HepG2 (cell line): ENCODE results near the gene LAMC3. TPM values are rescaled to one million over a fixed set of nuclear protein-coding genes. Genes with fewer than 3 reads are reported as not detected.

Source experiments
- ATAC-seq: fragments of 200-7000 bp; cut with Tn5 transposase; 3 replicates; pipeline ENCODE4 v1.9.1; 2020; ENCODE audit warnings: mild to moderate bottlenecking, moderate library complexity
- BruUV-seq: library from RNA; stranded (reverse); fragments of 400-500 nt; replicated peaks from 2 replicates; lab custom pipeline; 2021; lab: Mats Ljungman, UMichigan
- CTCF ChIA-PET: fragments of 300-600 bp; formaldehyde crosslinking; extraction: SDS; loops from one replicate; lab custom pipeline; 2021; ENCODE audit warnings: low total read pairs, inconsistent platforms, low intra/inter-chr PET ratio; lab: Yijun Ruan, JAX
- POLR2A ChIA-PET: fragments of 350-600 bp; sonication (Branson Sonifier 250); formaldehyde crosslinking; loops from one replicate; lab custom pipeline; 2020; ENCODE audit warnings: antibody characterized with exemption, inconsistent platforms; lab: Yijun Ruan, JAX
- DNase-seq: peaks from one replicate; pipeline ENCODE4 v3.0.0-alpha.2; 2015; ENCODE audit warnings: low spot score
- FAIRE-seq: peaks from 3 replicates; lab custom pipeline; 2011; peaks lifted over from hg19 to GRCh38; lab: Jason Lieb, UNC
- H2AFZ ChIP-seq: one replicate; pipeline ENCODE4 v1.6.1; 2011; ENCODE audit warnings: low read length, inconsistent platforms
- H3K27ac ChIP-seq: fragments of 300-600 bp; 3 replicates; pipeline ENCODE4 v1.8.0; 2011; ENCODE audit warnings: mixed run types, mild to moderate bottlenecking, mixed read lengths, low read length, inconsistent platforms; ENCODE audit not compliant: insufficient read depth; ENCODE audit errors: extremely low read length
- H3K27me3 ChIP-seq, 2 experiments: fragments of 200-600 bp in 1 of 2; 2 replicates in 1 of 2; 3 replicates in 1 of 2; pipeline versions ENCODE4 v1.6.0 to v1.8.0; 2011; ENCODE audit warnings: low read length in 2 of 2, mild to moderate bottlenecking in 2 of 2, moderate library complexity in 2 of 2, inconsistent platforms in 1 of 2; ENCODE audit not compliant: insufficient read depth in 2 of 2, control insufficient read depth in 1 of 2
- H3K36me3 ChIP-seq, 2 experiments: fragments of 200-600 bp in 1 of 2; replicated peaks in 1 of 2; 2 replicates in 1 of 2; 3 replicates in 1 of 2; pipeline versions ENCODE4 v1.5.1 to v1.8.0; 2011; ENCODE audit warnings: low read length in 2 of 2, inconsistent platforms in 1 of 2; ENCODE audit not compliant: insufficient read depth in 2 of 2, control insufficient read depth in 1 of 2
- H3K4me1 ChIP-seq: 2 replicates; pipeline ENCODE4 v1.5.1; 2012; ENCODE audit warnings: low read length, inconsistent platforms; ENCODE audit not compliant: insufficient read depth
- H3K4me2 ChIP-seq: 2 replicates; pipeline ENCODE4 v1.6.0; 2011; ENCODE audit warnings: low read depth, low read length, inconsistent platforms
- H3K4me3 ChIP-seq, 3 experiments: fragments of 200-600 bp in 1 of 3; sonication (generic), shearing (Covaris generic) in 1 of 3; replicated peaks in 1 of 3; 2 replicates each; pipeline ENCODE4 v1.5.1; 2011 to 2016; ENCODE audit warnings: low read length in 3 of 3, inconsistent platforms in 2 of 3, low read depth in 2 of 3, mild to moderate bottlenecking in 2 of 3, control low read depth in 1 of 3, mixed read lengths in 1 of 3; ENCODE audit not compliant: insufficient read depth in 1 of 3
- H3K79me2 ChIP-seq: one replicate; pipeline ENCODE4 v1.6.1; 2011; ENCODE audit warnings: low read length, inconsistent platforms; ENCODE audit not compliant: insufficient read depth
- H3K9ac ChIP-seq: 2 replicates; pipeline ENCODE4 v1.6.0; 2011; ENCODE audit warnings: mild to moderate bottlenecking, low read depth, low read length, inconsistent platforms; ENCODE audit not compliant: insufficient read depth
- H3K9me3 ChIP-seq: 2 replicates; pipeline ENCODE4 v1.5.1; 2012; ENCODE audit warnings: mild to moderate bottlenecking, low read length
- H4K20me1 ChIP-seq: 2 replicates; pipeline ENCODE4 v1.6.0; 2011; ENCODE audit warnings: inconsistent platforms, mild to moderate bottlenecking, low read length, moderate library complexity; ENCODE audit not compliant: insufficient read depth
- YEATS4 ChIP-seq: sonication (generic); formaldehyde crosslinking; IDR thresholded peaks from 2 replicates; pipeline ENCODE4 v1.4.0; 2020; ENCODE audit warnings: missing genetic modification reagents, borderline replicate concordance
- ZNF484 ChIP-seq: sonication (generic); formaldehyde crosslinking; IDR thresholded peaks from 2 replicates; pipeline ENCODE4 v1.5.1; 2020; ENCODE audit warnings: mild to moderate bottlenecking, low read depth, missing genetic modification reagents, borderline replicate concordance
- ZNF83 ChIP-seq: sonication (generic); formaldehyde crosslinking; IDR thresholded peaks from 2 replicates; pipeline ENCODE4 v1.4.0; 2020; ENCODE audit warnings: missing genetic modification reagents, mild to moderate bottlenecking, borderline replicate concordance
- WGBS: methylation state at CpG from one replicate; pipeline ENCODE4 v1.1.6; 2017; ENCODE audit warnings: low lambda C conversion rate; 5-methylcytosine and 5-hydroxymethylcytosine counted together
- in situ Hi-C: cut with HindIII; loops from 2 replicates; pipeline ENCODE4 v1.10.0; 2017; ENCODE audit warnings: low pct_unique_long_range_greater_than_20kb; ENCODE audit not compliant: extremely low pct_ligation_motif_present
- intact Hi-C: fragments of 100-400 bp; cut with micrococcal nuclease; formaldehyde crosslinking; loops from one replicate; pipeline ENCODE4 v1.10.0; 2022; ENCODE audit not compliant: unreplicated experiment
- polyA plus RNA-seq, 8 experiments: library from polyadenylated mRNA; depleted of rRNA in 3 of 8; stranded (reverse) in 7 of 8; unstranded in 1 of 8; fragments of >200 nt; fragmentation: Illumina TruSeq in 4 of 8; extraction: Trizol in 4 of 8; gene quantifications; 2 replicates each; pipeline versions ENCODE4 v1.2.1 to v1.2.3, GENCODE V29; 2011 to 2016; ENCODE audit warnings: low read depth in 4 of 8, missing spikeins in 1 of 8, mixed read lengths in 1 of 8; ENCODE audit not compliant: insufficient read depth in 1 of 8
- total RNA-seq, 5 experiments: library from RNA; depleted of rRNA; stranded (reverse); fragments of >200 nt; fragmentation: Illumina TruSeq; extraction: Trizol; gene quantifications; 2 replicates each; pipeline ENCODE4 v1.2.3, GENCODE V29; 2016; ENCODE audit warnings: low read depth in 1 of 5
- TF ChIP-seq, protein P1 (sequence below): sonication (generic); formaldehyde crosslinking; conservative IDR thresholded peaks from 2 replicates; pipeline ENCODE4 v1.8.0; 2022; ENCODE audit warnings: low read depth, missing genetic modification reagents
- TF ChIP-seq, protein P2 (sequence below): sonication (generic); formaldehyde crosslinking; IDR thresholded peaks from 2 replicates; pipeline ENCODE4 v1.4.0; 2020; ENCODE audit warnings: missing genetic modification reagents
- TF ChIP-seq, protein P3 (sequence below): sonication (generic); formaldehyde crosslinking; IDR thresholded peaks from 2 replicates; pipeline ENCODE4 v1.5.0; 2020; ENCODE audit warnings: missing genetic modification reagents

Gene LAMC3
- total and polyA plus RNA-seq, 2 of the 13 experiments (the other 11 are each of a cell fraction or from before 2014, with no cell fraction given): 0.07 to 0.57 TPM

DNA sequence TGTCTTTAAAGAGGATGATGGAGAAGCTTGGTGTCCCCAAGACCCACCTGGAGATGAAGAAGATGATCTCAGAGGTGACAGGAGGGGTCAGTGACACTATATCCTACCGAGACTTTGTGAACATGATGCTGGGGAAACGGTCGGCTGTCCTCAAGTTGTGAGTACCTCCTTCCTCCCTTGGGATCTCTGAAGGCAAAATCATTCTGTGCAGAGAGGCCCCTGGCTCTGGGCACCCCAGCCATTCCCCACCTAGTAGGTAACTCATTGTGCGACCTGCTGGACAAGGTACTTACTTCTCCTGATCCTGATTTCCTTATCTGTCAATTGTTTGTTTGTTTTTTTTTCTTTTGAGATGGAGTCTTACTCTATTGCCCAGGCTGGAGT, 108.8 kb downstream of the LAMC3 start (continued):
- no peak for TF ChIP-seq YEATS4 (CRISPR knock-in tag)
- TF ChIP-seq, all 625 proteins: peak for 0

DNA sequence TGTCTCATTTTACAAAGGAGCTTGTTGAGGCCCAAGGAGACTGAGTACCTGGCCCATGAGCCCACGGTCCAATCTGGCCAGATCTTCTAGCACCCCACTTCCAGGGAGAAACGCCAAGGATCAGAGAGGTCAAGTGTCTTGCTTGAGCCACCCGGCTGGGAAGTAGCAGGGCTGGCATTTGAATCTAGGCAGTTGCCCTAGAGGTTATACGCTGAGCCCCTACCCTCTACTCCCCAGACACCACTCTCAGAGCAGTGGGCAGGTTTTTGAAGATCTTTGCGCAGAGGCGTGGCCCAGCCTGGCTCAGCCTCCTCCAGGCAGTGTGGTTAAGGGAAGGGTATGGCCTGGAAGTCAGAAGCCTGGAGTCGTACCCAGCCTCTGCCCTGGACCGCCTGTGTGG, 110.6 kb downstream of the LAMC3 start:
- Histone ChIP-seq H4K20me1 (no peaks in the 10 kb centered on the region), H3K9me3 (no peaks in the 10 kb centered on the region), H3K4me2 (no peak overlapping the region), H2AFZ (no peak overlapping the region), H3K27ac (no peak overlapping the region), H3K27me3 (peaks cover 0 to 3% of the 10 kb centered on the region in 2 experiments; a peak in 1 of 5 replicates), H3K9ac (no peak overlapping the region), H3K36me3 (peaks cover 1 to 5% of the 10 kb centered on the region in 2 experiments; a peak in 1 of 5 replicates), H3K4me1 (peaks cover 35% of the 10 kb centered on the region), H3K4me3 (no peak overlapping the region), H3K79me2 (no peaks in the 10 kb centered on the region)
- FAIRE-seq (no peak), DNase-seq (no peak), ATAC-seq (no peak)
- ChIA-PET POLR2A (no interaction called here), CTCF (no interaction called here)
- in situ Hi-C loops (no loop called here), intact Hi-C loops (no loop called here)
- TF ChIP-seq, protein P1, sequence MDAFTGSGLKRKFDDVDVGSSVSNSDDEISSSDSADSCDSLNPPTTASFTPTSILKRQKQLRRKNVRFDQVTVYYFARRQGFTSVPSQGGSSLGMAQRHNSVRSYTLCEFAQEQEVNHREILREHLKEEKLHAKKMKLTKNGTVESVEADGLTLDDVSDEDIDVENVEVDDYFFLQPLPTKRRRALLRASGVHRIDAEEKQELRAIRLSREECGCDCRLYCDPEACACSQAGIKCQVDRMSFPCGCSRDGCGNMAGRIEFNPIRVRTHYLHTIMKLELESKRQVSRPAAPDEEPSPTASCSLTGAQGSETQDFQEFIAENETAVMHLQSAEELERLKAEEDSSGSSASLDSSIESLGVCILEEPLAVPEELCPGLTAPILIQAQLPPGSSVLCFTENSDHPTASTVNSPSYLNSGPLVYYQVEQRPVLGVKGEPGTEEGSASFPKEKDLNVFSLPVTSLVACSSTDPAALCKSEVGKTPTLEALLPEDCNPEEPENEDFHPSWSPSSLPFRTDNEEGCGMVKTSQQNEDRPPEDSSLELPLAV (CRISPR knock-in tag): no peak
- no peak for TF ChIP-seq ZNF83 (CRISPR knock-in tag)
- TF ChIP-seq ZNF484 (CRISPR knock-in tag): no peak
- TF ChIP-seq, protein P2, sequence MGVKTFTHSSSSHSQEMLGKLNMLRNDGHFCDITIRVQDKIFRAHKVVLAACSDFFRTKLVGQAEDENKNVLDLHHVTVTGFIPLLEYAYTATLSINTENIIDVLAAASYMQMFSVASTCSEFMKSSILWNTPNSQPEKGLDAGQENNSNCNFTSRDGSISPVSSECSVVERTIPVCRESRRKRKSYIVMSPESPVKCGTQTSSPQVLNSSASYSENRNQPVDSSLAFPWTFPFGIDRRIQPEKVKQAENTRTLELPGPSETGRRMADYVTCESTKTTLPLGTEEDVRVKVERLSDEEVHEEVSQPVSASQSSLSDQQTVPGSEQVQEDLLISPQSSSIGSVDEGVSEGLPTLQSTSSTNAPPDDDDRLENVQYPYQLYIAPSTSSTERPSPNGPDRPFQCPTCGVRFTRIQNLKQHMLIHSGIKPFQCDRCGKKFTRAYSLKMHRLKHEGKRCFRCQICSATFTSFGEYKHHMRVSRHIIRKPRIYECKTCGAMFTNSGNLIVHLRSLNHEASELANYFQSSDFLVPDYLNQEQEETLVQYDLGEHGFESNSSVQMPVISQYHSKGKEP (CRISPR knock-in tag): no peak
- TF ChIP-seq, protein P3, sequence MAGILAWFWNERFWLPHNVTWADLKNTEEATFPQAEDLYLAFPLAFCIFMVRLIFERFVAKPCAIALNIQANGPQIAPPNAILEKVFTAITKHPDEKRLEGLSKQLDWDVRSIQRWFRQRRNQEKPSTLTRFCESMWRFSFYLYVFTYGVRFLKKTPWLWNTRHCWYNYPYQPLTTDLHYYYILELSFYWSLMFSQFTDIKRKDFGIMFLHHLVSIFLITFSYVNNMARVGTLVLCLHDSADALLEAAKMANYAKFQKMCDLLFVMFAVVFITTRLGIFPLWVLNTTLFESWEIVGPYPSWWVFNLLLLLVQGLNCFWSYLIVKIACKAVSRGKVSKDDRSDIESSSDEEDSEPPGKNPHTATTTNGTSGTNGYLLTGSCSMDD (CRISPR knock-in tag): no peak
- no TSS peak for BruUV-seq
- whole genome bisulfite sequencing: 73% methylated on average over 5 of the region's 8 CpGs
